ENCODE measurements around the gene C1QTNF7. TPM values are rescaled to one million over a fixed set of nuclear protein-coding genes. Genes with fewer than 3 reads are reported as not detected.

C1QTNF7 gene
- total RNA-seq, 2 experiments from 2014 or later: not detected

DNA sequence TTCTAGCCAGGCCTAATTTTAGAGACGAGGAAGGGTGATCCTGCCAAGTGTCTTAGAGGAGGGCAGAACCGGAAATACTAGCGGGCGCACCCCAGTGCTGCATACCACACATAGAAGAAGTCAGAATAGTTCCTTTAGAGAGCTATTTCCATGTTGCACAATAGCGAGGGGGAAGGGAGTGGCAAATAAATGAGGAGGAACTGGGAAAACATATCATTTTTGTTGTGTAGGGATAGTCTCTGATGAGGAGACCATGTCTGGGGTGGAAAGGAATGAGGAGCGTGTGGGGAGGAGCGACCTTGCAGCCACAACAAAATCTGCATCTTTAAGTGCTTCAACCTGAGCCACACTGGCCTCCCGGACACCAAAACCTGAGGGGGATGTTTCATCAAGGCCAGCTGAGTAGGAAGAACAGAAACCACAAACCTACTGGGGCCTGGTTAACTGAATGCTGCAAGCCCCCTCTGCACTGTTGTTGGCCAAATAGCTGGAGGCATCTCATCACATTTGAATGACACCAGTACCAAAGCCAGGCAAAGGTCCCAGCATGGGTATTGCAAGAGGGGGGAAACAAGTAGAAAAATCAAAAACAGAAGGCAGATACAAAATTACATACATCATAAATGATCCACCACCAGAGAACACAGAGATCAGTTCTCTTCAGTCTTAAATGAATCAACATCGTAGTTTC lies 26.7 kb upstream of the C1QTNF7 start:
- H3K4me1 Mint-ChIP-seq: peaks cover 33% of the 10 kb centered on the region
- no peaks in the 10 kb centered on the region for H3K9me3 Mint-ChIP-seq
- peak; percentile 24 for DNase-seq
- peak overlapping the region; percentile 68 for H3K27ac Mint-ChIP-seq
- H3K27me3 Mint-ChIP-seq: no peaks in the 10 kb centered on the region
- H3K4me3 Mint-ChIP-seq: peak overlapping the region; percentile 62
- no peaks in the 10 kb centered on the region for H3K36me3 Mint-ChIP-seq

DNA sequence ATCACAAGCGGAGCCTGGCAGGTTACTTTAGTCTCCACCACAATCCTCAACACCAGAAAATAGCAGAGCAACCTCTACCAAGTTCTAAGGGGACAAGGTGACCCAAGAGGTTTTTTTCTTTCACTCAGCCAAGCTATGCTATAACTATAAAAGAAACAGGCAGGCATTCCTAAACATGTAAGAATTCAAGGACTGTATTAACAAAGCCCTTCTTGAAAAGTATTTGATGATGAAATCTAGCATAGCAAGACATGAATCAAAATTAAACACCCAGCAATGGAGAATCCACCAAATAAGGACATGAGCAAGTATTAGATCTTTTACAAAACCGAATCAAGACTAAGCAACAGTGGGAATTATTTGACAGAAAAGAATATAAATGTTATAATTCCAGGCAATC lies 25.7 kb upstream of the C1QTNF7 start:
- no peaks in the 10 kb centered on the region for H3K9me3 Mint-ChIP-seq
- peaks cover 33% of the 10 kb centered on the region for H3K4me1 Mint-ChIP-seq
- no peak overlapping the region for H3K4me3 Mint-ChIP-seq
- peak overlapping the region; percentile 68 for H3K27ac Mint-ChIP-seq
- no peaks in the 10 kb centered on the region for H3K27me3 Mint-ChIP-seq
- no peaks in the 10 kb centered on the region for H3K36me3 Mint-ChIP-seq
- no peak for DNase-seq

DNA sequence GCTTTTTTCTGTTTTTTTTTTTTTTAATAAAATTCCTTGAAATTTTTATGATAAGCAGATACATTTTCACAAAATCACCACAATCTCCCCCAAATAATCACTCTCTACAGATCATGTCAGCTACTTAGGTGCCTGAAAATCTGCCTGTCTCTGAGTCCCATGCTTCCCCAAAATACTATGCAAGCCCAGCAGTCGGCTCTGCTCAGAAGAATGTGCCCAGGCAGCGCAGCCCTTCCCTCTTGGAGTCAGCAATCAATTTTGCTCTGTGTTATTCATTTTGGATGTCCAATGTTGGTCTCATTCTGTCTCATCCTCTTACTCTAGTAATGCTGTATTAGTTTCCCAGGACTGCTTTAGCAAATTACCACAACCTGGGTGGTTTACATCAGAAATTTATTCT lies 24.9 kb upstream of the C1QTNF7 start:
- Mint-ChIP-seq H3K4me1 (peaks cover 31% of the 10 kb centered on the region), H3K27me3 (no peaks in the 10 kb centered on the region), H3K36me3 (no peaks in the 10 kb centered on the region), H3K9me3 (no peaks in the 10 kb centered on the region), H3K27ac (no peak overlapping the region), H3K4me3 (no peak overlapping the region)
- DNase-seq: no peak

DNA sequence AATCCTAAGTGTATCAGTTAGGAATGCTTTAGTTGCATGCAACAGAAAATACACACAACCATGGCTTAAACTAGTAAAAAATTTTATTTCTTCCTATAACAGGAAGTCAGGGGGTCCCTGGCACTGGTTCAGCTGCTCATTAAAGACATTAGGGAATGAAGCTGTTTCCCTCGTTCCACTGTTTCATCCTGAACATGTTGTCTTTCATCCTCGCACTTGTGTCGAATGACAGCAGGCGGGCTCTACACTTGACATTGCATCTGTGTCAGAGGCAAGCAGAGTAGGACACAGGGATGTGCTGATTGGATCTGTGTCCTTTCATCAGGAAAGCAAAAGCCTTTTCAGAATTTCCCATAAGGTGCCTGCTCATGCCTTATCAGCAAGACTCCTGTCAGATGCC lies 22.8 kb upstream of the C1QTNF7 start:
- H3K27me3 Mint-ChIP-seq: no peaks in the 10 kb centered on the region
- H3K4me3 Mint-ChIP-seq: no peak overlapping the region
- H3K36me3 Mint-ChIP-seq: no peaks in the 10 kb centered on the region
- H3K27ac Mint-ChIP-seq: no peak overlapping the region
- DNase-seq: no peak
- H3K9me3 Mint-ChIP-seq: no peaks in the 10 kb centered on the region
- peaks cover 22% of the 10 kb centered on the region for H3K4me1 Mint-ChIP-seq

DNA sequence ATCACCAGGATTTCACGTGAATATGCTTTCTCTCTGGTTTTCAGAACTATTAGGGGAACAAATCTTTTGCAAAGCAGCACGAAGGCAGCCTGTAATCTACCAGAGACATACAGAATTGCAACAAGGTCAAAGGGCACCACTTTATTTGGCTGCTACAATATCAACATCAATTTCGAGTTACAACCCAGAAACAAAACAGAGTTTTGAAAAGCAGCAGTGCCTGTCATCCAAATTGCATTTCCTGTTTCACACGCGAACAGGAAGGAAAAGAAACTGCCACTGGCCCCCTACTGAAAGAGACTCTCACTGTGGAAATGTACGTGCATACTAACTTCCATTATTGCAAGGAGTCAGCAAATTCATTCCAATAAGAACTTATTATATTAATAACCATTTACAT lies 17.1 kb upstream of the C1QTNF7 start:
- H3K4me3 Mint-ChIP-seq: peak overlapping the region; percentile 47
- no peaks in the 10 kb centered on the region for H3K36me3 Mint-ChIP-seq
- H3K4me1 Mint-ChIP-seq: peaks cover 39% of the 10 kb centered on the region
- DNase-seq: no peak
- no peaks in the 10 kb centered on the region for H3K27me3 Mint-ChIP-seq
- no peaks in the 10 kb centered on the region for H3K9me3 Mint-ChIP-seq
- peak overlapping the region; percentile 52 for H3K27ac Mint-ChIP-seq

DNA sequence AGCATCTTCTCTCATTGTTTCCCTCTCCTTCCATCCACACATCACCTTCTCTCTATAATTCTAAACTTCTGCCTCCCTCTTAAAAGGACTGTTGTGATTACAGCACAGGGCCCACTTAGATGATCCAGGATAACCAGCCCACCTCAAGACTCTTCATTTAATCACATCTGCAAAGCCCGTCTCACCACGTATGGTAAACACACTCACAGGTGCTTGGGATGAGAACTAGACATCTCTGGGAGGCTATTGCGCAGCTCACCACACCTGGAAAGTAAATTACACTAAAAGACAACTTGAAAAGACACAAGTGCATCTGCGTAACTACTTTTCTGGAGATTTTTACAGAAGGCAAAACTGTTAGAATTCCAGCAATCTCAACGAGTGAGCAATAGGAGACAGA lies 15.4 kb upstream of the C1QTNF7 start:
- Mint-ChIP-seq H3K36me3 (no peaks in the 10 kb centered on the region), H3K4me1 (peaks cover 39% of the 10 kb centered on the region), H3K27me3 (no peaks in the 10 kb centered on the region), H3K27ac (no peak overlapping the region), H3K4me3 (no peak overlapping the region), H3K9me3 (no peaks in the 10 kb centered on the region)
- DNase-seq: no peak

DNA sequence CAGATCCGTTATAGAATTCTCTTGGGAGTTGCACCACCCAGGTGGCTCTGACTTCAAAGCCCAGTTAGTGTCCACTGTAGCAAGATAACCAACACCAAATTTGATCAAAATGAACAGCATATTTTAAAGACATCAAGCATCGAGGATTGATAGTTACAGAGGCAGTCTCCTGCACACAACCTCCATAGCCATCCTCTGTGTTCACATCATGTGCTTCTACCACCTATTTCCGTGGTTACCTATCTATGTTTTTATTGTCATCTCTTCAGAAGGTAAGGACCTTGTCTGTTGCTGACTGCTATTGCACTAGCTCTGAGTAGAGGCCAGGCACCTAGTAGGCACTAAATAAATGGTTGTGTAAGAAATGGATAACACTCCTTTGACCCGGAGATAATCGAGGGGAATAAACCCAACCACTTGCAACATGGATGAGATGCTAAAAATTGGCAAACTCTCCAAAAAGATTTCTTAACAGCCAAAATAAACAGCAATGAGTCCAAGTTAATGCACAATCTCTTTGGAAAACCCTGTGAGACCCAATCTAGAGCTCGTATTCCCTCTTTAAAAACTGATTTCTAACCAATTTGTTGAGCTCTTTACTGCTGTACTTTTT lies 14.7 kb upstream of the C1QTNF7 start:
- no peaks in the 10 kb centered on the region for H3K27me3 Mint-ChIP-seq
- no peaks in the 10 kb centered on the region for H3K36me3 Mint-ChIP-seq
- H3K9me3 Mint-ChIP-seq: no peaks in the 10 kb centered on the region
- H3K4me1 Mint-ChIP-seq: peaks cover 39% of the 10 kb centered on the region
- no peak overlapping the region for H3K4me3 Mint-ChIP-seq
- no peak for DNase-seq
- no peak overlapping the region for H3K27ac Mint-ChIP-seq

DNA sequence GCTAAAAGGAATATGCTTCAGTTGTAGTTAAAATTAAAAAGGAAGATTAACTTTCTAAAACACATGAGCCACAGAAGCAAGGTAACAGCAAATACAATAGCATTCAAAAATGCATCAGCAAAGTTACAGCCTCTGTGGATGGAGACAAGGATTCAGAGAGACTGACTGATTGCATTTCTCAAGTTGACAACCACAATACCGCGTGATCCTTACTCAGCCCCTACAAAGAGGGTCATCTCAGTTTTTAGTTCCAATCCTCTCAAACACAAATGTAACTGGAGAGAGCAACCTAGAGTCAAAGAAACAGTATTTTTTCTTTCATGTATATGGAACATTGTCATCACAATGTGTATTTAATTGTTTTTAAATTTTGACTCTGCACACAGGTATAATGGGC lies 14.2 kb upstream of the C1QTNF7 start:
- peaks cover 39% of the 10 kb centered on the region for H3K4me1 Mint-ChIP-seq
- H3K27me3 Mint-ChIP-seq: no peaks in the 10 kb centered on the region
- H3K27ac Mint-ChIP-seq: no peak overlapping the region
- H3K9me3 Mint-ChIP-seq: no peaks in the 10 kb centered on the region
- H3K36me3 Mint-ChIP-seq: no peaks in the 10 kb centered on the region
- no peak for DNase-seq
- H3K4me3 Mint-ChIP-seq: no peak overlapping the region

DNA sequence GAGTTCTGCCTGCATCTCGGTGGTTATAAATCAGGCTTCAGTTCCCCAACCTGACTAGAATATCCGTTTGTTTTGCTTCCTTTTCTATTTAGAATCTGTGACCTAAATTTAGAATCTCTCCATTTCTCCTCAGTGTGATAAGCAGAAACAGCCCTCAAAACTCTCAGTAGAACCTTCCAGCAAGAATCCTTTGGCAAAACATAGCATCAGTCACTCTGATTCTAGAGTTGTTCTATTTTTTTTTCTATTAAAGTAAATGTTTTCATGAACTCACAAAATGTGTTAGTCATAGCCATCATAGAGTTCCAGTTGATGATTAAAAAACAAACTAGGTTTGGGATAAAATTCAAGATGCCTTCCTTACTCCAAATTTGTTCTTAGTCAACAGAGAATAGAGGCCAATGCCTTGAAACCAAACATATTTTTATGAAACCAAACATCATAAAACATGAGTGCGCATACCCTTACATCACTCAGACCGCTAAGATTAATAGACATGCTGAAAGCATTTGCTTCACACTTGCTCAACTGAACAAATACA lies 13.2 kb upstream of the C1QTNF7 start:
- Mint-ChIP-seq H3K36me3 (no peaks in the 10 kb centered on the region), H3K27ac (no peak overlapping the region), H3K4me1 (peaks cover 39% of the 10 kb centered on the region), H3K9me3 (no peaks in the 10 kb centered on the region), H3K27me3 (no peaks in the 10 kb centered on the region), H3K4me3 (no peak overlapping the region)
- DNase-seq: no peak

DNA sequence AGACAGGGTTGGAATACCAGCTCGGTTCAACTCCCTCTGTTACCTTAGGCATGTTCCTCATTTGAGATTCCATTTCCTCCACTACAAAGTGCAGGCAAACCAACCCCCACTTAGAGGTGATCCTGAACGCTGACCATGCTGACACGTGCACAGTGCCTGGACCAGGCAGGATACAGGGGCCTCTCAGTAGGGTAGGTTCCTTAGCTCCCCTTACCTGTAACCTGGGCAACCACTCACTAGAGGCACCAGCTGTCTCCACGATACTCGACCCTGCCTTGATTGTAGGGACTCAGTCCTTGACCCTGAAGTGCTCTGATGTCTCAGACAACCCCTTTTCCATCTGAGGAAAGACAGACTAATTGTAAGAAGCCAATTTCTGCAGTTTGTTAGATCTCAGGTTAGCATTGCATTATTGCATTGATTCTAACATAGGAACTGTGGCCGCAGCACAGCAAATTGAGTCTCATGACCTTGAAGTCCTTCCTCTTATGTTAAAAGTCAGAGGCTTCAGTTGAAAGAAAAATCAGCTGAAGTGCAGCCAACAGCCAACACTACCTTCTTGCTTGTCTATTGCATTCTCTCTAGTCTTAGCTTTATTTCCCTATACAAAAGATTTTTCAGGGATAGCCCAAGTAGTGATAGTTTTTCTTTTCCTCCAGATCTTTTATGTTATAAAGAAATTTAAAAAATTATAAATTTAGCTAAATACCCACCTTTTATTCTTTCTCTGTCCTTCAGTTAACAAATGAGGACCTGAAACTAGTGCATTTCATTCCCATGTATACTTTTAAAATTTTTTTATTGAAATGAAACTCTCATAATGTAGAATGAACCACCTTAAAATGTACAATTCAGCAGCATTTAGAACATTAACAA lies 11.2 kb upstream of the C1QTNF7 start:
- no peaks in the 10 kb centered on the region for H3K27me3 Mint-ChIP-seq
- H3K36me3 Mint-ChIP-seq: no peaks in the 10 kb centered on the region
- no peaks in the 10 kb centered on the region for H3K9me3 Mint-ChIP-seq
- no peak overlapping the region for H3K4me3 Mint-ChIP-seq
- no peak for DNase-seq
- peaks cover 25% of the 10 kb centered on the region for H3K4me1 Mint-ChIP-seq
- no peak overlapping the region for H3K27ac Mint-ChIP-seq

DNA sequence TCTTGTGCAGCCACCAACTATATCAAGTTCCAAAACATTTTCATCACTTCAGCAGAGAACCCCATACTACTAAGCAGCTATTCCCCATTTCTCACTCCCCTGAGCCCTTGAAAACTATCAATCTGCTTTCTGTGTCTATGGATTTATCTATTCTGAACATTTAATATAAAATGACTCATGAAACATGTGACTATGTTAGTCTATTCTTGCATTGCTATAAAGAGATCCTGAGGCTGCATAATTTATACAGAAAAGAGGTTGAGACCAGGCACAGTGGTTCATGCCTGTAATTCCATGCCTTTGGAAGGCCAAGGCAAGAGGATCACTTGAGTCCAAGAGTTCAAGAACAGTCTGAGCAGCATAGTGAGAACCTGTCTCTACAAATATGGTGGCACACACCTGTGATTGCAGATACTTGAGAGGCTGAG lies 10.6 kb upstream of the C1QTNF7 start:
- no peaks in the 10 kb centered on the region for H3K36me3 Mint-ChIP-seq
- no peak overlapping the region for H3K4me3 Mint-ChIP-seq
- H3K27me3 Mint-ChIP-seq: no peaks in the 10 kb centered on the region
- peaks cover 21% of the 10 kb centered on the region for H3K4me1 Mint-ChIP-seq
- no peak for DNase-seq
- no peak overlapping the region for H3K27ac Mint-ChIP-seq
- no peaks in the 10 kb centered on the region for H3K9me3 Mint-ChIP-seq

DNA sequence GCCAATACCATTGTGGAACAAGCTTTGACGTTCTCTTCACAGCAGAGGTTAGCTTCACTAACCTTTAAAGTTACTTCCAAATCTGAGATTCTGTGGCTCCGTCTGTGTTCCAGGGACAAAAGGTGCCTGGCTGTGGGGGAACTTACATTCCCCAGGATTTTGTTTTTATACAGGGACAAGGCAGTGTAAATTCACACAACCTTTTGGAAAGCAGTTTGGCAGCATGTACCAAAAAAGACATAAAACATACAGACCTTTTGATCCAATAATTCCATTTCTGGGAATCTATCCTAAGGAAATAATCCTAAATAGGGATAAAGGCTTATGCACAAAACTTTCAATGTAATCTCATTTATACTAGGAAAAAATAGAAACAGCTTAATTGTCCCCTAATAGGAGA lies 8.9 kb upstream of the C1QTNF7 start:
- Mint-ChIP-seq H3K4me3 (no peak overlapping the region), H3K27ac (no peak overlapping the region), H3K9me3 (peaks cover 1% of the 10 kb centered on the region), H3K36me3 (no peaks in the 10 kb centered on the region), H3K27me3 (no peaks in the 10 kb centered on the region), H3K4me1 (peaks cover 10% of the 10 kb centered on the region)
- no peak for DNase-seq

DNA sequence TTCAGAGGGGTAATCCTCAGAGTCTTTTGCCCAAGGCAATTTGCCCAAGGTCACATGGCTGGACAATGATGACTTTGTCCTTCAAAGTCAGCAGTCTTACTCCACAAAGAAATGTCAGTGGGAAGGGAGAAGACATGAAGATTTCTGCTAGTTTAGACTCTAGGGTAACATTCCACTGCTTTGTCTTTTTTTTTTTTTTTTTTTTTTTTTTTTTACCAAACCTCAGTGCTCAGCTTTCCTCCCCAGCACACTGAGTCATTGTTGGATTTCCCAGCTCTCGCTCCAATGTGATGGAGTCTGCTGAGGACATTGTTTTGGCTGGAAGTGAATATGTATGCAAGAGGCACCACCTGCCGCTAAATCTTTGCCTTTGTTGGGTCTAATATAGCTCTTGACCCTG lies 7.2 kb upstream of the C1QTNF7 start:
- Mint-ChIP-seq H3K4me3 (no peak overlapping the region), H3K4me1 (peaks cover 12% of the 10 kb centered on the region), H3K36me3 (peaks cover 2% of the 10 kb centered on the region), H3K9me3 (peaks cover 1% of the 10 kb centered on the region), H3K27ac (no peak overlapping the region), H3K27me3 (no peaks in the 10 kb centered on the region)
- no peak for DNase-seq

DNA sequence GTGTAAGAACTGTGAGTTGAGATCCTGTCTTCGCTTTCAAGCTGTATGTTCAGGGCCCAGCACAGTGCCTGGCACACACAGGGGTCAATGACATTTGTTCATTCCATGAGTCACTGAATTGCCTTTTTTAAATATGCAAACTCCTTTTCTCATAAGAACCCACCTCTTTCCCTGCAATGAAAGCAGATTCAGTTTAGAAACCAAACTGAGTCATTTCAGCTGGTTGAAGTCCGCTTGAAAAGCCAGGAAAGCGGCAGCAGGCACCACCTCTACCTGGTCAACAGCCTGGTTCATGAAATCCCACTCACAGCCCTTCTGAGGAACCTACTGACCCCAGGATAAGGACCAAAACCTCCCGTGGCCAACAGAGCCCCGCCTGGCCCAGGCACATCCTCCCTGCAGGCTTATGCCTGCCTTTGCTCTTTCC lies 4.5 kb upstream of the C1QTNF7 start:
- Mint-ChIP-seq H3K27ac (peak overlapping the region; percentile 26), H3K9me3 (peaks cover 1% of the 10 kb centered on the region)

DNA sequence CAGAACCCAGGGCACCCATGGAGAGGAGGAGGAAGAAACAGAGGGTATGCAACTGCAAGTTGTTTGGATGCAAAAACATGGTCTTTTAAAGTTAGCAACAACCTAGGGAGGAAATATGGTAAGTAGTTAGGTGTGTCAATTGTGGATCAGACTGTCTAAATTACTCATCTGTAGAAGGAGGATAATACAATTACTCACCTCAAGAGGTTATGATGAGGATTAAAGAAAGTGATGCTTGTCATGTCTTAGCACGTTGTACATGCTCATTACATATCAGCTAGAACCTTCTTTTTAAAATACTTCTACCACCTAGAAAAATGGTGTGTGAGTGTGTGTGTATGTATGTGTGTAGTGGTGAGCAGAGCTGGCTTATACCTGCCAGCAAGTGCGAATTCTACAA lies 2.3 kb upstream of the C1QTNF7 start:
- DNase-seq: no peak
- no peak overlapping the region for H3K27ac Mint-ChIP-seq
- H3K4me1 Mint-ChIP-seq: peaks cover 12% of the 10 kb centered on the region
- peaks cover 1% of the 10 kb centered on the region for H3K9me3 Mint-ChIP-seq
- no peaks in the 10 kb centered on the region for H3K27me3 Mint-ChIP-seq
- no peak overlapping the region for H3K4me3 Mint-ChIP-seq
- peaks cover 2% of the 10 kb centered on the region for H3K36me3 Mint-ChIP-seq

More for the DNA sequence above, 4.5 kb upstream of the C1QTNF7 start:
- Mint-ChIP-seq H3K27me3 (no peaks in the 10 kb centered on the region), H3K4me1 (peaks cover 12% of the 10 kb centered on the region), H3K36me3 (peaks cover 2% of the 10 kb centered on the region), H3K4me3 (no peak overlapping the region)
- no peak for DNase-seq
